SHP77 treated with DMSO at 0.1 percent for 48 hours (cell line): ENCODE measurements around the gene HEATR5A.
"Not testable (repeated sequence)": the region's sequence is repeated elsewhere in the genome, so short reads cannot be mapped to it uniquely, and the experiment has no call there.

Experiments used
- DNase-seq: peaks from one replicate; lab custom pipeline; 2025; lab: John Stamatoyannopoulos, UW

HEATR5A gene

DNA sequence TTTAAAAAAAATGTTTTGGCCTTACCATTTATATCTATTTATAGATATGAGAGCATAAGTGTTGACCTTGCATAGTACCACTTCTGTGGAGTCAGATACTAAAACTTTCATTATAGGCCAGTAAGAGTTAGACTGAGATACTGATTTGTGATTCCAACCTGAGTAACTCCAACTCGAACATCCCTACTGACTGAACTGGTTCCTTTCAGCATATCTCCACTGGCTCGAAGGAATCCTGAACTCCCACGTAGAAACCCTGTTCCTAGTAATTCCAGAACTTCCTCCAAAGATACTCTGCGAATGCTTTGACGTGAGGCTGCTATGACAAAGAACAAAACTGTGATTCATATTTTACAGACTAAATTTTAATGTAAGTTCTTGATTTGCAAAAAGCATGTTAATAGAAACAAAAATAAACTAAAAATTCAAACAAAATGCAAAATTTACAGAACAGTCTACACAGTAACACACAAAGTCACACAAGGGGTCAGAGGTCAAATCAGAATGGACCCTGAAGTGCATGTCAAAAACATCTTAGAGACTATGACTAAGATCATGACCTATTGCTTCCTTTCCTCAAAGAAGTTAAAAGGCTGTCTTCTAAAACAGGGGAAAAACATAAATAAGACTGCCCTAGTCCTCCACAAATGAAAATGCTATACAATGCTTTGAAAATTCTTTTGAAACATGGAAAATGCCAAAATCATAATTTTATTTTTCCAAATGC is 31.5 kb downstream of the HEATR5A start:
- DNase-seq: no peak

DNA sequence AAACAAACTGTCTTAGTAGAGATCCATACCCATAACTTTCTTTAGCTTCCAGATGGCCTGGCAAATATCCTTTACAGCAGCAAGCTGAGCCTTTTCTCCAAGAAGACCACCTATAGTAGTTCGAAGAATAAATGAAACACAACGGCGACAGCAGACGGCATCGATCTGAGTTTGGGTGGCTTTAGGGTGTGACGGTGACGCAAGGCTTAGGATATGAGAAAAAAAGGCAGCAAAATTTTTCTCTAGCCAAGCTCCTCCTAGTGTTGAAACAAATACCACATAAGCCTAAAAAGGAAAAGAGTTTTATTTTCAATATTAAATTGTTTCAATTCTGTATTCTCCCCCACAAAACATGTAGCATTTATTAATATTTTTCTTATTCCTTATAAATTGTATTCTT is 33.3 kb downstream of the HEATR5A start:
- no peak for DNase-seq

DNA sequence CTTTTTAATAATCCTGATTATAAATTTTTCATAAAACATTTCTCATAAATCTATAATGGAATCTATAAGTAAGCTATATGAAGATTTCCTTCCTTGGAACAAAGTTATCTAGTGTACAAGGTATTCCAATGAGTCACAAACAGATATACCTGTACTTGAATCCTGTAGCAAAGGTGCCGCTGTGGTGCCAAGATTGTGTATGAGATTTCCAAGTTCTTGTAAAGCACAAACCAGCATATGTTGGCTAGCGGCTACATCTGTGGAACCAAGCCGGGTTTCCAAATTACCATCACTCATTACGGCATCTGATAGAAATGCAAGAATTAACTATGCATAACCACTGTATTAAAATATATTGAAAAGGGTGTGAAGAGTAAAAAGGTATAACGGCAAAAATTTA is 34.1 kb downstream of the HEATR5A start:
- no peak for DNase-seq

DNA sequence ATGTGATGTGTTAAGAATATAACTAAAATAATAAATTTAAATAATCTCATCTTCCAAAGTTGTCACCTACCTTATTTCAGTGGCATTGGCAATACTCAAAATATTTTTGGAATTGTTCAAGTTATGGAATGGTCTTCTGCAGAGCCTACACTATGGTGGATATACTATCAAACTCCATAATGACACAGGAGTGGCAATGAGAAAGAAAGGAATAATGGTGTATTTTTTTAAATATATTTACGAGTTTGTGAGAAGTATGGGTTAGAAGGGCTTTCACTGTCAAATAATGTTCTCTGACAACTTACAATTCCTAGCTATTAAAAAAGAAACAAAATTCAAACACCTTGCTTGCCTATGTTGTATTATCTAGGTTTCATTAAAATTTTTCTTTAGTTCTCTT is 38.1 kb downstream of the HEATR5A start:
- DNase-seq: no peak

DNA sequence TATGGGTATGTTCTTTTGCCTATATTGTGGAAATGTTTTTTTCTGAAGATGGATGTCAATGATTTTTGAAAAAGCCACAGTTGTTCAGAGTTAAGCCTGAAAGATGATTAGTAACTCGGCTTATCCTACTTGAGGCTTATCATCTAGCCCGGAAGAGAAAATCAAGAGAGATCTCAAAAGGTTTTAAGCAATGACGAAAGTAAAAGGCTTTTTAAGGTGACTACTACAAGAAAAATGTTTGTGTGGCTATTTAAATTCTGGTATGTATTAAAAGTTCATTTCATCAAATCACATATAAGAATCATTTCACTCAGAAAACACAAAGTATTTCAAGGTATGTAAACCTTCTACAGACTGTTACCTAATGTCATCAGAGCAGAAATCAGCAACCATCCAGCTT is 40.2 kb downstream of the HEATR5A start:
- no peak for DNase-seq

DNA sequence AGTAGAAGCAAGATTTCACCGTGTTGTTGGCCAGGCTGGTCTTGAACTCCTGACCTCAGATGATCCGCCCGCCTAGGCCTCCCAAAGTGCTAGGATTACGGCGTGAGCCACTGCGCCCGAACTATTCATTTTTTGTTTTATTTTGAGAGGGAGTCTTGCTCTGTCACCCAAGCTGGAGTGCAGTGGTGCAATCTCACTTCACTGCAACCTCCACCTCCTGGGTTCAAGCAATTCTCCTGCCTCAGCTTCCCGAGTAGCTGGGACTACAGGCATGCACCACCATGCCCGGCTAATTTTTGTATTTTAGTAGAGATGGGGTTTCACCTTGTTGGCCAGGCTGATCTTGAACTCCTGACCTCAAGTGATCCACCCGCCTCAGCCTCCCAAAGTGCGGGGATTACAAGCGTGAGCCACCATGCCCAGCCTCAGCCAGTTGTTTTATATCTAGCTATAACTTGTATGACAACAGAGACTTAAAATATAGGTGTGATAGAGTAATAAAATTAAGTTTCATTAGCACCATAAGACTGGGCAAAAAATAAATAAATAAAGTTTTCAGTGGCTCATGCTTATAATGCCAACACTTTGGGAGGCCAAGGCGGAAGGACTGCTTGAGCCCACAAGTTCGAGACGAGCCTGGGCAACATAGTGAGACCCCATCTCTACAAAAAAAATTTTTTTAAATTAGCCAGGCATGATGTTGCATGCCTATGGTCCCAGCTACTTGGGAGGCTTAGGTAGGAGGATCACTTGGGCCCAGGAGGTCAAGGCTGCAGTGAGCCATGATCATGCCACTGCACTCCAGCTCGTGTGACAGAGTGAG is 41.0 kb downstream of the HEATR5A start:
- not testable (repeated sequence) for DNase-seq

DNA sequence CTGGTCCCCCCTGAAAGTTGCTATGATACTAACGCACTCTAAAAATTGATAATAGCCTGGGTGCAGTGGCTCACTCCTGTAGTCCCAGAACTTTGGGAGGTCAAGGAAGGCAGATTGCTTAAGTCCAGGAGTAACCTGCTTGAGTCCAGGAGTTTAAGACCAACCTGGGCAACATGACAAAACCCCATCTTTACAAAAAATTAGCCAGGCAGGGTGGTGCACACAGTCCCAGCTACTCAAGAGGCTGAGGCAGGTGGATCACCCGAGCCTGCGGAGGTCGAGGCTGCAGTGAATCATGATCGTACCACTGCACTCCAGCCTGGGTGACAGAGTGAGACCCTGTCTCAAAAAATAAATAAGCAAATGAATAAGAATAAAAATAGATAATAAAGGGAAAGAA is 42.9 kb downstream of the HEATR5A start:
- DNase-seq: no peak

DNA sequence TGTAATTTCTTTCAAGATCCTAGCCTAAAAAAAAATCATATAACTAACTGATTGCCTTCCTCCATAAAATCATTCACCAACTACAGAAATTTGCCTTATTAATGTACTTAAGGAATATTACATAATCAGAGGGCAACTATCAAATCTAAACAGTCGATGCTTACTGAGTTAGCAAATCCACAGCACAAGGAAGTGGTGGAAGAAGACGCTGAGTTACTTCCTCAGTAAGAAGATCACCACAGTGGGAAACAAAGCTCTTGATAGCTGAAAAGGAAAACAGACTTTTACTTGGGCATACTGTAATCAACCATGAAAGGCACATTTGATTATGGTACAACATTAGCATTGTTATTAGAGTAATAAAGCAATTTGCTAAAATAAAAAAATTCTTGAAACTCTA is 48.7 kb downstream of the HEATR5A start:
- no peak for DNase-seq

DNA sequence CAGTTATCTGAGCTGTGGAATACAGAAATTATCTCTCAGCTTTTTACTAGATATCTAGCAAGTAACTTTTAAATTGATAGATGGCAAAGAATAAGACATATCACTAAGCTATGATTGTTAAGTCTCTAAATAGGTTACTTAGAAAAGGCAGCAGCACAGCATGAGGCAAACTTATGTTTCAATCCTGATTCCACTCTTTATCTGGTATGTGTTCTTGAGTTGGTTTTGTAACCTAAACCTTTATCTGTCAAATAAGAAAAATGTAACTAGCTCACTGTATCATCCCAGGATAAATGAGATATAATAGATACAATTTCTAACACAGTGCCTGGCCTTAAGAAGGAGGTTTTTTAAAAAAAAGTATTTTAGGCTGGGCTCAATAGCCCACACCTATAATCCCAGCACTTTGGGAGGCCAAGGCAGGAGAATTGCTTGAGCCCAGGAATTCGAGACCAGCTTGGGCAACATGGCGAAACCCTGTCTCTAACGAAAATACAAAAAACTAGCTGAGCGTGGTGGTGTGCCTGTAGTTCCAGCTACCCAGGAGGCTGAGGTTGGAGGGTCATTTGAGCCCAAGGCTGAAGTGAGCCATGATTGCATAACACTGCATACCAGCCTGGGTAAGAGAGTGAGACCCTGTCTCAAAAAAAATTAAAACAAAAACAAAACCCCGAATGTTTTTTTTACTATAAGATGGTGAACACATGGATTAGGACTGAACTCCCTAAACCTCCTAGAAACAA is 56.8 kb downstream of the HEATR5A start:
- DNase-seq: no peak

DNA sequence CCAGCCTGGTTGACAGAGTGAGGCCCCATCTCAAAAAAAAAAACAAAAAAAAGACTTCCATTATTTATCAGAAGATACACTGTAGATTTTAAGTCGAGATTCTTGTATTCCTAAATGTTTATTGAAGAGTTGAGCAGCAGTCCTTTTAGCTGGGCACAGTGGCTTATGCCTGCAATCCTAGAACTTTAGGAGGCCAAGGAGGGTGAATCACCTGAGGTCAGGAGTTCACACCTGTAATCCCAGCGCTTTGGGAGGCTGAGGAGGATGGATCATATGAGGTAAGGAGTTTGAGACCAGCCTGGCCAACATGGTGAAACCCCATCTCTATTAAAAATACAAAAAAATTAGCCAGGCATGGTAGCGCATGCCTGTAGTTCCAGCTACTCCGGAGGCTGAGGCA is 57.6 kb downstream of the HEATR5A start:
- DNase-seq: no peak

DNA sequence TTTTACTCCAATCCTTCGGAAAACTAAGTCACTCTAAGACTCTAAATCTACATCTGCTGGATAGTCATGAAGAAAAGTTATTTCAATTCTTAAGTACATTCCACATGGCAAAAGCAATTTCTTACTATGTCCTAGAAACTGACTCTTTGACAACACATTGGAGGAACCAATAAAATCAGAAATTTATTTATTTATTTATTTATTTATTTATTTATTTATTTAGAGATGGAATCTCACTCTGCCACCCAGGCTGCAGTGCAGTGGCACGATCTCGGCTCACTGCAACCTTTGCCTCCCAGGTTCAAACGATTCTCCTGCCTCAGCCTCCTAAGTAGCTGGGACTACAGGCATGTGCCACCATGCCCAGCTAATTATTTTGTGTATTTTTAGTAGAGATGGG is 58.6 kb downstream of the HEATR5A start:
- not testable (repeated sequence) for DNase-seq

DNA sequence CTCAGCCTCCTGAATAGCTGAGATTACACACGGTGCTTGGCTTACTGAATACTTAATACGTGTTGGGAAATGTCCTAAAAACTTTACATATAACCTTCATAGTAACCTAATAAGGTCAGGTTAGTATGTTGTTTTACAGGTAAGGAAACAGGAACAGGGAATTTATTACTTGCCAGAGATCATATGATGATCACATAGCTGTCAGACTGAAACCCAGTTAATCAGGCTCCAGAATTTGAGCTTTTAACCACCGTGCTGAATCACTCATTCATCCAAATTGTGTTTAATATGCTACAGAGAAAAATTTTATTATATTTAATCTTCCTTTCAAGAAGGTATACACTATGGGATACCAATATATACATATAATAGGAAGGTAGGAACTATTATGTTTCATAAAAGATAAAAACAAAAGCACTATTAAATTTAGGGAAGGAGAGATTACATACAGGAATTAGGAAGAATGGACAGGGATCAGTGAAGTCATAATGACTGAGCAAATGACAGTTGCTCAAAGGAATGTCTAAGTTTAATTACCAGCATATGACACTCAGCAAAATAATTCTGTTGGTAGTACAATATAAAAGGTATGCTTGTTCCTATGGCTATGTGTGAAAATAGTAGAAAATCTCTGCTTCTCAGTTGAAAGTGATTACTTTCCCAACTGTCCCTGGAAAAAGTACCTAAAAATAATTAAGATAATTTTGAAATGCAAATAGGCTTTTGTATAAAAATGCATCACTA is 59.3 kb downstream of the HEATR5A start:
- no peak for DNase-seq

DNA sequence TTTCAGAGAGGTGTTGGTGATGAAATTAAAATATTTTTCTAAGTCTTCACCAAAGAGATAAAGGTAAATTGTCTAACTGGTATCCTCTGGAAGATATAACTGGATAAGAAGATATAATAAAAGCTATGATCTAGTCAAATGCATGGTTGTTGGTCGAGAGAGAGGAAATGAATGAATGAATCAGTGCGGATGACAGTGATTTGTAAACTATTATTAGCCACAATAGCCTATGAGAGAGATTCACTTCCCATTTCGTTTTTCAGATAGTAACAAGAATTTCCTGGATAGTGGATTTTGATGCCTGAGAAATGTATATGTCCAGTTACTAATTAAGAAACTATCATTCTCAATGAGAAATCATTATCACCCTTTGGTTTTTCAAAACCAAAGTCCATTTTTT is 63.1 kb downstream of the HEATR5A start:
- no peak for DNase-seq

DNA sequence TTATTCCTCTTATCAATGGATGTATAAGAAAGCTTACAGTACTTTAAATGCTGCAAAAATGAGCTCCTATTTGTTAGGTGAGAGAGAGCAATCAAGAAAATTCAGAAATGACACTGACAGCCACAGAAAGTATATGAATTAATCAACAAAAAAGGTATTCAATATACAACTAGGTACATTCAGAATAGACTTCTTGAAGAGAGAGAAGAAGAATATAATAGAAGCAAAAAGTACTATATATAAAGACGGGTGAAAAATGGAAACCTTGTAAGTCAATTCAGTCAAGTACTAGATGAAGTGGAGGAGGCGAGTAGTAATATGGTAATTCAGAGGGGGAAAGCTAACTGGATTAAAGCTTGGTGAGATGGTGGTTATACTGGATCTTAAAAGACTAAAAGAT is 74.3 kb downstream of the HEATR5A start:
- no peak for DNase-seq

DNA sequence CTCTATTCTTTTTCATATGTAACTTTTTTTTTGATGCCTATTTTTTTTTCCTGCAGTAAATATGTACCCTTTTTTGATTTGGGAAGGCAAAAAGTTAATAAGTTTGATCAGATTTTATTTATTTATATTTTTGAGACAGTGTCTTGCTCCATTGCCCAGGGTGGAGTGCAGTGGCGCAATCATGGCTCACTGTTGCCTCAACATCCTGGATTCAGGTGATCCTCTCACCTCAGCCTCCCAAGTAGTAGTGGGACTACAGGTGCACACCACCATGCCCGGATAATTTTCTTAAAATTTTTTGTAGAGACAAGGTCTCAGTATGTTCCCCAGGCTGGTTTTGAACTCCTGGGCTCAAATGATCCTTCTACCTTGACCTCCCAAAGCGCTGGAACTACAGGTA is 79.1 kb downstream of the HEATR5A start:
- DNase-seq: no peak

DNA sequence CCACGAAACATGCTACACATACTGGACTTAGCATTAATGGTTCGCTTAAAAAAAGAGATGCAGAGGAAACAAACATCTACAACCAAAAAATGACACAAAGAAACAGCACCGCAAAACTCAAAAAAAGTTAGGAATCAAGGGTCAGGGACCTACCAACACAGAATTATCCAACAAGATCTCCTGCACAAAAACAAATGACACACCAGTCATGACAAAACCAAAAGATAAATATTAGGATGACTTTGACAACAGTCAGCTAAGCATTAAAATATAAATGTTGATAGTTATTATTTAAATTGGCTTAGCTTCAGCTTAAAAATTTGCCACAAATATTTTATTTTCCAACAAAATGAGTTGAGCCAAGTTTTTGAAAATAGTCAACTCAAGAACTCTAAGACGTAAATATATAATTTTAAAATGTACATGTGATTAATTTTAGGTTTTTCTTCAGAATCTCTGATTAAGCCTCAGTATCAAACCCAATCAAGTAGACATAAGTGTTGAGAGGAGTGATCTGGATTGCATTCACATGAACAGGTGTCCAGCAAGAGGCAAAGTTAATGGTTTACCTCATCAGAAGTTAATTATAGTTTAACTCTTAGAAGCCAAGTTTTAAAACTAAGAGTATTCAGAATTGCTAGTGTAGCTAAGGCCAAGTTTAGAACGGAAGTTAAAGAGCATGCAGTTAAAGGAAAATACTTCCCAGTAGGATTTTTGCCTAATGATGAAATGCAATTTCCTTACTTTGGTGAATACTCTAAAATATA is 79.9 kb downstream of the HEATR5A start:
- DNase-seq: no peak

DNA sequence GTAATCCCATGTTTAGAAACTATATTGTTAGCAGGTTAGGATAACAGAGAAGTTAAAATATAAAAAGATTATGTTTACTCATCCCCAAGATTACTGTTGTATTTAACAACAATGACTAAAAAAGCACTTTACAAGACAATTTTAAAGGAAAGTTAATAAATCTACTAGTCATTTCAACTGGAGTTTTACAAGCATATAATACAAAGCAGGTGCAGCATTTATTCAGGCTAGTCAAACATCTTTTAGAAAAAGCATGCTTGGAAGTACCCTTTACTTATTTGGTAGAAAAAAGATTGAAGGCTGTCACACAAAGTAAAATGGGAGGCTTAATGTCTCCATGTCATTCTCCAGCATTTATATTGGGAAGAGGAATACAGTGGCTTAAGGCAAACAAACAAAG is 80.6 kb downstream of the HEATR5A start:
- no peak for DNase-seq

DNA sequence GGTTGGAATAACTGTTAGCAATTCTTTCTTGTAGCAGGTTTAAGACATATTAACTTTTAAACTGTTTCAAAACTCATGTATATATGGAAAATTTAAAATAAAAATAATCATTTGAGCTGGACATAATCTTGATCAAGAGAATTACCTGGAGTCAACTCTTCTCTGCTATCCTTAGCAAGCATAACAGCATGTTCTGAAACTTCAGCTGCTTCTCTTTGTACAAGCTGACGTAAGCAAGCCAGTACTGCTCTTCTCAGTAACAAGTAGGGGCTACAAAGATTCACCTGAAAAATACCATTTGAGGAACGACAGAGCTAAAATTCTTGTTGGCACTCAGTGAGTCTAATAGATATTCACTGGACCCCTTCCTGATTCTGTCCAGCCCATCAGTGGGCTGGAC is 83.0 kb downstream of the HEATR5A start:
- DNase-seq: no peak

DNA sequence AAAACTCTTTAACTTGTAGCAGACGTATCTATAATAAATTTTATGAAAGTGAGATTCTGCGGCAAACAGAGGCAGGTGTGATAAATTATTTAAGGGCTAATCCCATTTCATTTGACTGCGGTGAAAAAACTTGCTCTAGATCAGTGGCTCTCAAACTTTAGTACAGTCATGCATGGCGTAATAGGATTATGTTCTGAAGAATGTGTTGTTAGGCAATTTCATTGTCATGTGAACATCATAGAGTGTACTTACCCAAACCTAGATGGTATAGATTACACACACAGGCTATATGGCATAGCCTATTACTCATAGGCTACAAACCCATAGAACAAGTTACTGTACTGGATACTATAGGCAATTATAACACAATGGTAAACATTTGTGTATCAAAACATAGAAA is 83.7 kb downstream of the HEATR5A start:
- no peak for DNase-seq

DNA sequence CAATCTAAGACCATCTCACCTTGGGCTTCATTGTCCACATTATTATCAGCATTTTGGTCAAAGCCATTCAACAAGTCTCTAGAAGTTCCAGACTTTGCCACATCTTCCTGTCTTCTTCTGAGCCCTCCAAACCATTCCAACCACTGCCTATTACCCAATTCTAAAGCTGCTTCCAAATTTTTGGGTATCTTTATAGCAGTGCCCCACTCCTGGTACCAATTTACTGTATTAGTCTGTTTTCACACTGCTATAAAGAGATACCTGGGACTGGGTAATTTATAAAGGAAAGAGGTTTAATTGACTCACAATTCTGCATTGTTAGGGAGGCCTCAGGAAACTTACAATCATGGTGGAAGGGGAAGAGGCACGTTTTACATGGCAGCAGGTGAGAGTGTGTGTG is 89.0 kb downstream of the HEATR5A start:
- DNase-seq: not testable (repeated sequence)

DNA sequence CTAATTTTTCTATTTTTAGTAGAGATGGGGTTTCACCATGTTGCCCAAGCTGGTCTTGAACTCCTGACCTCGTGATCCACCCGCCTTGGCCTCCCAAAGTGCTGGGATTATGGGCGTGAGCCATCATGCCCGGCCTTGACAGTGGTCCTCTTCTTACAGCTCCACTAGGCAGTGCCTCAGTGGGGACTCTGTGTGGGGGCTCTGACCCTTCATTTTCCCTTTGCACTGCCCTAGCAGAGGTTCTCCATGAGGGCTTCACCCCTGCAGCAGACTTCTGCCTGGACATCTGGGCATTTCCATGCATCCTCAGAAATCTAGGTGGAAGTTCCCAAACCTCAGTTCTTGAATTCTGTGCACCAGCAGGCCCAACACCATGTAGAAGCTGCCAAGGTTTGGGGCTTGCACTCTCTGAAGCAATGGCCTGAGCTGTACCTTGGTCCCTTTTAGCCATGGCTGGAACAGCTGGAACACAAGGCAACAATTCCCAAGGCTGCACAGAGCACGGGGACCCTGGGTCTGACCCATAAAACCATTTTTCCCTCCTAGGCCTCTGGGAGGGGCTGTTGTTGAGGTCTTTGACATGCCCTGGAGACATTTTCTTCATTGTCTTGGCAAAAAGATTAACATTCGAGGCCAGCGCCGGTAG is 90.4 kb downstream of the HEATR5A start:
- DNase-seq: not testable (repeated sequence)
